Aorta (tissue), 5 donors: ENCODE data around the gene IL19. TPM values are rescaled to one million over a fixed set of nuclear protein-coding genes. Genes with fewer than 3 reads are reported as not detected.
A peak's percentile ranks its signal among the peaks of the same experiment; 100 is the strongest.

Source experiments
- ATAC-seq: fragments of 200-7000 bp; cut with Tn5 transposase; one replicate; pipeline ENCODE4 v1.9.1; 2022; ENCODE audit warnings: moderate library complexity; ENCODE audit not compliant: low FRiP score
- DNase-seq, 2 donors: peaks; one replicate each; pipeline ENCODE4 v3.0.0-alpha.2; 2020
- H3K27ac ChIP-seq, 2 donors: one replicate each; pipeline ENCODE4 v1.5.1; 2013; ENCODE audit warnings: low read length in 2 of 2, mild to moderate bottlenecking in 2 of 2, moderate library complexity in 2 of 2, control low read depth in 1 of 2, inconsistent platforms in 1 of 2, low read depth in 1 of 2
- H3K27me3 ChIP-seq, 2 donors: one replicate each; pipeline ENCODE4 v1.6.1; 2013; ENCODE audit warnings: control low read depth in 1 of 2, low read length in 1 of 2, mild to moderate bottlenecking in 1 of 2, moderate library complexity in 1 of 2; ENCODE audit not compliant: insufficient read depth in 2 of 2, control insufficient read depth in 1 of 2
- H3K36me3 ChIP-seq, 2 donors: one replicate each; pipeline ENCODE4 v1.6.1; 2013; ENCODE audit warnings: control low read depth in 1 of 2, low read length in 1 of 2, mild to moderate bottlenecking in 1 of 2; ENCODE audit not compliant: insufficient read depth in 2 of 2, control insufficient read depth in 1 of 2
- H3K4me1 ChIP-seq, 2 donors: one replicate each; pipeline ENCODE4 v1.6.1; 2013; ENCODE audit warnings: low read length in 2 of 2, control low read depth in 1 of 2, mild to moderate bottlenecking in 1 of 2, moderate library complexity in 1 of 2; ENCODE audit not compliant: insufficient read depth in 2 of 2, control insufficient read depth in 1 of 2
- H3K4me3 ChIP-seq, 2 donors: one replicate each; pipeline ENCODE4 v1.5.1; 2013; ENCODE audit warnings: low read length in 2 of 2, control low read depth in 1 of 2, mild to moderate bottlenecking in 1 of 2
- H3K9me3 ChIP-seq: one replicate; pipeline ENCODE4 v1.6.1; 2013; ENCODE audit warnings: mild to moderate bottlenecking, low read length; ENCODE audit not compliant: control insufficient read depth
- WGBS, 2 donors: extraction: QIAGEN DNeasy Blood & Tissue Kit; methylation state at CpG; one replicate each; pipeline ENCODE4 v1.1.7; 2013; 5-methylcytosine and 5-hydroxymethylcytosine counted together
- intact Hi-C, 2 donors: fragments of 100-400 bp; cut with DNase I; formaldehyde crosslinking; loops; one replicate each; pipeline versions ENCODE4 v1.14.2 to v1.15.0; 2022
- polyA plus RNA-seq, 2 donors: library from polyadenylated mRNA; stranded (reverse); fragments of 200-250 nt; gene quantifications; one replicate each; pipeline ENCODE4 v1.2.3, GENCODE V29; 2013
- total RNA-seq, 2 donors: library from RNA; stranded (reverse); fragmentation: NEBNext Ultra II Directional; extraction: Animal tissue kit (Norgen Biotek cat#: 25700); gene quantifications; one replicate each; pipeline ENCODE4 v1.2.1, GENCODE V29; 2021
- donor health status: healthy with polysubstance abuse.
- donor health status: Bipolar disorder and iron deficiency.
- donor health status: DM: no; HTN: no; CAD: no.
- donor health status: DM: no; HTN: no; CAD: no.
- donor health status: DM: yes; HTN: yes; CAD: no.

IL19 gene
- total and polyA plus RNA-seq, 4 donors: not detected

DNA sequence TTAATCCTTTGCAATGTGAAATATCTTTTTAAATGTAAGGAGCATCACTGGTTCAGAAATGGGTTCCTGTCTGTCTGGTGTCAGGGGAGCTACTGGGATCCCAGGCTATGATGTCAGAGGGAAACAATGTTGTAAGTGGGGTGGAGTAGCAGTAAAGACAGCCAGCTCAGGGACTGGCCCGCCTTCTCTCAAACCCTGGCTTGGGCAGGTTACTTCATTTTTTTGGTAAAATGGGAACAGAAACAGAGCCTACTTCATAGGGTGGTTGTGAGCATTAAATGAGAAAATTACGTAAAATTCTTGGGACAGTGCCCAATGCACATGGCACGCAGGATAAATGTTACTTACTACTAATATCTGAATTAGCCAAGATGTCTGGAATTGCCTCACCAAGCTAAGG is 64.1 kb downstream of the IL19 start:
- 51 to 54% methylated on average over 3 of the region's 3 CpGs for WGBS, 2 donors
- Histone ChIP-seq H3K4me1 (no peaks in the 10 kb centered on the region), H3K4me3 (no peak overlapping the region), H3K27me3 (no peaks in the 10 kb centered on the region), H3K27ac (no peak overlapping the region), H3K36me3 (no peaks in the 10 kb centered on the region), H3K9me3 (peaks cover 2% of the 10 kb centered on the region)
- DNase-seq: peak in 1 of 2 donors; percentile 64
- intact Hi-C loops: no loop called here
- no peak for ATAC-seq

DNA sequence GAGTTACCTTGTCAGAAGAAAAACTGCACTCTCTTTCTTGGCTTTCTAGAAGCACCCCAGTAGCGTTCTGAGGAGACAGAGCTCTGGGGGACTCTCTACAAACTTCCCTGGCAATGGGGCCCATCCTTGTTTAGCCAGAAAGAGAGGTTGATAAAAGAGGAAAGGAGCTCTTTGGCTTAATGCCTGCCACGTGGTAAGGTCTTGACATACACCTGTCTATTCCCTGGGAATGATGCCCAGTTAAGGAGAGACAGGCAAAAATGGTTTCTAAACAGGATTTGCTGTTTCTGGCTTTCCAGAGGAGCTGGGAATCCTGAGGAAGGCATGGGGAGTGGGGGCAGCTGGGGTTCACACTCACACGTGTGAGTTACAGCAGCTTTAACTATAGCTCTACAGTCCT is 64.6 kb downstream of the IL19 start:
- peaks cover 2% of the 10 kb centered on the region for H3K9me3 ChIP-seq
- DNase-seq (no peak), ATAC-seq (no peak)
- H3K4me3 ChIP-seq: no peak overlapping the region
- no peaks in the 10 kb centered on the region for H3K36me3 ChIP-seq
- intact Hi-C loops: no loop called here
- H3K4me1 ChIP-seq: no peaks in the 10 kb centered on the region
- no peaks in the 10 kb centered on the region for H3K27me3 ChIP-seq
- no peak overlapping the region for H3K27ac ChIP-seq
- WGBS, 2 donors: 46% methylated on average over 3 of the region's 3 CpGs

DNA sequence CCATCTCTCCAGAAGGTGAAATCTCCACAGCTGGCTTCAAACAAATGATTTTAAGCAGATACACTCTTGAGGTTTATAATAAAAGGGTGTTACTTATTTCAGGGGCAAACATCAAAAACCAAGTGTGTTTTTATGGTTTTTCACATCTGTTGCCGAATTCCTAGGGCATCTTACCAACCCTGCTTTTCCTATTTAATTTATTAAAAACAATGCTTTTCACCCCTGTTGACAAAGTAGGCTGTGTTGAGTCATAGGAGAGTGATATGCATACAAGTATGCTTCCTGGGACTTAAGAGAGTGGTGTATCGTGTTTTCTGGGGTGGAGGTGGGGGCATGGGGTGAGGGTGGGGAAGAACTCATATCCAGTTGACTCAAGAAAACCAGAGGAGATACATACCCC is 65.5 kb downstream of the IL19 start:
- H3K27ac ChIP-seq: no peak overlapping the region
- peaks cover 2% of the 10 kb centered on the region for H3K9me3 ChIP-seq
- 59% methylated on average over 2 of the region's 2 CpGs for WGBS, 2 donors
- intact Hi-C loops: no loop called here
- DNase-seq (no peak), ATAC-seq (no peak)
- no peaks in the 10 kb centered on the region for H3K36me3 ChIP-seq
- no peaks in the 10 kb centered on the region for H3K4me1 ChIP-seq
- no peaks in the 10 kb centered on the region for H3K27me3 ChIP-seq
- no peak overlapping the region for H3K4me3 ChIP-seq

DNA sequence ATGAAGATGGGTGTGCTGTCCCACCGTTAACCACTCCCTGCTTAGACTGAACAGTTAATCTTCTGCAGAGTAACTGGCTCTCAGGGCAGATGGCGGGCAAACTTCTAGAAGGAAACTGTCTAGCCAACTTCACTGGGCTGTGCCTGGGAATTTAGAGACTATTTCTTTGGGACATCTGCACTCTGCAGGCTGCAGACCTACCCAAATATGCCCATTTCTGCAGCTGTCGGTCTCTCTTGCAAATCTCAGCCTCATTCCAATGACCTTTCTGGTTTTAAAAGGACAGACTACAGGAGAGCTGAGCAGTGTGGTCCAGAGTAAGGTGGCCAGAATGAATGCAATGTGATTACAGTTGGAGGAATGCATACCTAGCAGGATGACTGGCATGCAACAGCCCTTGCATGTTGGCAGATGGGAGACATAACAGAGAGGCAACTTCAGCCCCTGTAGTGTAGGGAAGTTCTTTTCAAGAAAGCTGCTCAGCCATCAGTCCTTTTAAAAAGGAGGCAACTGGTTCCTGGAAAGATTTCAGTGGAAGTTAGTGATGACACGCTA is 68.5 kb downstream of the IL19 start:
- no peak for ATAC-seq
- Histone ChIP-seq H3K27me3 (no peaks in the 10 kb centered on the region), H3K36me3 (no peaks in the 10 kb centered on the region), H3K4me1 (no peaks in the 10 kb centered on the region), H3K27ac (no peak overlapping the region), H3K9me3 (peaks cover 2% of the 10 kb centered on the region), H3K4me3 (no peak overlapping the region)
- no peak for DNase-seq
- intact Hi-C loops: no loop called here
- WGBS, 2 donors: 77 to 82% methylated on average over 4 of the region's 4 CpGs

- intact Hi-C loops: no loop called here
- no peaks in the 10 kb centered on the region for H3K36me3 ChIP-seq
- H3K27me3 ChIP-seq: no peaks in the 10 kb centered on the region
- WGBS, 2 donors: 61 to 62% methylated on average over 7 of the region's 7 CpGs
- no peak overlapping the region for H3K4me3 ChIP-seq
- peaks cover 2% of the 10 kb centered on the region for H3K9me3 ChIP-seq
- ATAC-seq (no peak), DNase-seq (peak in 1 of 2 donors; percentile 49)
- no peaks in the 10 kb centered on the region for H3K4me1 ChIP-seq
- no peak overlapping the region for H3K27ac ChIP-seq
Measured at GRCh38 chr1:206839857-206840256, 69.3 kb downstream of the IL19 start.

GRCh38 chr1:206841609-206842323 is 71.2 kb downstream of the IL19 start:
- Histone ChIP-seq H3K9me3 (no peaks in the 10 kb centered on the region), H3K27me3 (no peaks in the 10 kb centered on the region), H3K36me3 (no peaks in the 10 kb centered on the region), H3K4me1 (no peaks in the 10 kb centered on the region), H3K27ac (no peak overlapping the region), H3K4me3 (no peak overlapping the region)
- intact Hi-C loops: no loop called here
- ATAC-seq (no peak), DNase-seq (no peak)
- WGBS, 2 donors: 83 to 84% methylated on average over 7 of the region's 7 CpGs

GRCh38 chr1:206842854-206843253 is 72.3 kb downstream of the IL19 start:
- no peak overlapping the region for H3K4me3 ChIP-seq
- H3K36me3 ChIP-seq: no peaks in the 10 kb centered on the region
- no peaks in the 10 kb centered on the region for H3K27me3 ChIP-seq
- no peak for ATAC-seq
- H3K27ac ChIP-seq: no peak overlapping the region
- intact Hi-C loops: no loop called here
- DNase-seq: no peak
- H3K9me3 ChIP-seq: no peaks in the 10 kb centered on the region
- H3K4me1 ChIP-seq: no peaks in the 10 kb centered on the region

DNA sequence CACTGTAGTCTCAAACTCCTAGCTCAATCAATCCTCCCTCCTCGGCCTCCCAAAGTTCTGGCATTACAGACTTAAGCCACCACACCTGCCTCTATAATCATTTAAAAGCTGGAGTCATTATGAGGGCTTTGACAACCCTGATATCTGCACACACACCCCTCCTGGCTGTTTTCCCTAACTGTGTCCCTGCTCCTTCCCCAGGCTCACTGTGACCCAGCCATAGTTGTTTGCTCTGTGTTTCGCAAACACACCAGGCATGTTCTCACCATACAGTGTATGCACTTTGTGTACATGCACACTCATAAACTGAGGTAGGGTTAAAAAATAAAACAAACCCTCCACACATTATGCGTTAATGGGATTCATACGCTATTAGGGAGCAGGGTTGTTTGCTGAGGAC is 73.1 kb downstream of the IL19 start:
- no peak overlapping the region for H3K4me3 ChIP-seq
- ATAC-seq: no peak
- no peaks in the 10 kb centered on the region for H3K27me3 ChIP-seq

DNA sequence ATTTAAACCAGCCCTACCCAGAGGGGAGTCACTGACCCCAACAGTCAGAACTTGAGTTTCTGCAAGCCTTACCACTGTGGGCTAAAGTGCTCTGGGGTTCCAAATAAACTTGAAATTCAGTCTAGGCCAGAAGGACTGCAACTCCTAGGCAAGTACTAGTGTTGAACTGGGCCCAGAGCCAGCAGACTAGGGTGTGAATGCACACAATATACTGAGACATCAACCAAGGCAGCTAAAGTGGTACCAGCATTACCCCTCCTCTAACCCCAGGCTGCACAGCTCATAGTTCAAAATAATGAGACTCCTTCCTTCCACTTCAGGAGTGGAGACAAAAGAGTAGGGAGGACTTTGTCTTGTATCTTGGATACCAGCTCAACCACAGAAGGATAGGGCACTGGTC is 75.9 kb downstream of the IL19 start:
- intact Hi-C loops: no loop called here
- no peaks in the 10 kb centered on the region for H3K27me3 ChIP-seq
- H3K36me3 ChIP-seq: no peaks in the 10 kb centered on the region
- no peaks in the 10 kb centered on the region for H3K9me3 ChIP-seq
- DNase-seq (no peak), ATAC-seq (no peak)
- no peak overlapping the region for H3K4me3 ChIP-seq
- no peaks in the 10 kb centered on the region for H3K4me1 ChIP-seq
- no peak overlapping the region for H3K27ac ChIP-seq

More for the DNA sequence above, 73.1 kb downstream of the IL19 start:
- Histone ChIP-seq H3K27ac (no peak overlapping the region), H3K36me3 (no peaks in the 10 kb centered on the region), H3K9me3 (no peaks in the 10 kb centered on the region), H3K4me1 (no peaks in the 10 kb centered on the region)
- no peak for DNase-seq
- intact Hi-C loops: no loop called here
- 92 to 94% methylated on average over 4 of the region's 4 CpGs for WGBS, 2 donors
